SK-N-MC (cell line): ENCODE data around the gene NCKAP5.
A peak's percentile ranks its signal among the peaks of the same experiment; 100 is the strongest.

Experiments
- DNase-seq: peaks from one replicate; pipeline ENCODE4 v3.0.0-alpha.2; 2011; ENCODE audit warnings: low read depth, low spot score
- H3K27ac ChIP-seq: fragments of 200-600 bp; sonication (generic); 2 replicates; pipeline ENCODE4 v1.5.1; 2016; ENCODE audit warnings: mixed run types
- H3K36me3 ChIP-seq: fragments of 200-600 bp; sonication (generic); 2 replicates; pipeline ENCODE4 v1.6.1; 2017; ENCODE audit warnings: antibody characterized with exemption, low read length, mixed read lengths; ENCODE audit not compliant: insufficient read depth
- H3K4me3 ChIP-seq: fragments of 200-600 bp; sonication (generic); 2 replicates; pipeline ENCODE4 v1.5.1; 2016
- H3K9ac ChIP-seq: fragments of 200-600 bp; sonication (generic); 2 replicates; pipeline ENCODE4 v1.8.0; 2017; ENCODE audit warnings: mixed run types, mixed read lengths; ENCODE audit not compliant: insufficient read length
- H3K9me3 ChIP-seq: fragments of 200-600 bp; sonication (generic); 2 replicates; pipeline ENCODE4 v1.6.1; 2017; ENCODE audit warnings: low read depth, mild to moderate bottlenecking, antibody characterized with exemption, low read length, moderate library complexity, mixed read lengths
- EZH2 ChIP-seq: fragments of 200-600 bp; sonication (generic); IDR thresholded peaks from one replicate; pipeline ENCODE4 v1.6.1; 2017; ENCODE audit warnings: antibody characterized with exemption
- FOXP2 ChIP-seq: optimal IDR thresholded peaks from 2 replicates; pipeline ENCODE3; 2011; ENCODE audit warnings: mild to moderate bottlenecking, moderate library complexity; ENCODE audit not compliant: insufficient read depth; ENCODE audit errors: extremely low read length, control extremely low read depth
- POLR2AphosphoS5 ChIP-seq: IDR thresholded peaks from 2 replicates; pipeline ENCODE4 v1.6.1; 2012; ENCODE audit warnings: mild to moderate bottlenecking, low read depth, low read length, borderline replicate concordance

NCKAP5 gene

DNA sequence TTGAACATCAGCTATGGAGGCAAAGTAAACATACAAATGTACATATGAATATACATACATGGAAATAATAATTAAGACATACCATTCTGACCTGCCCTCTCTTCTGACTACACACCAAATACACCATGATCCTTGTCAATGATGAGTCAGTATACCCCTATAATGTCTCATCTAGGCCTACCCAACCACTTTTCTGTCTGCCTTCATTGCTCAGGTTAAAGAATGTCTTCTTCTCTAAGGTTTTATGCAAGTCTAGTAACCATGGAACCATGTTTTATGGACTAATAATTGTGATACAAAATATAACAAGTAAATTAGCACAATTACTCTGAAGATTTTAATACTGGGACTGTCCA, 128.7 kb downstream of the NCKAP5 start:
- TF ChIP-seq FOXP2, result no peak
- no peak for TF ChIP-seq POLR2AphosphoS5
- no peak for TF ChIP-seq EZH2
- H3K27ac ChIP-seq, result no peak overlapping the region
- DNase-seq, result no peak
- H3K9ac ChIP-seq, result no peak overlapping the region
- H3K9me3 ChIP-seq, result no peaks in the 10 kb centered on the region
- H3K4me3 ChIP-seq, result no peak overlapping the region
- H3K36me3 ChIP-seq, result no peaks in the 10 kb centered on the region

DNA sequence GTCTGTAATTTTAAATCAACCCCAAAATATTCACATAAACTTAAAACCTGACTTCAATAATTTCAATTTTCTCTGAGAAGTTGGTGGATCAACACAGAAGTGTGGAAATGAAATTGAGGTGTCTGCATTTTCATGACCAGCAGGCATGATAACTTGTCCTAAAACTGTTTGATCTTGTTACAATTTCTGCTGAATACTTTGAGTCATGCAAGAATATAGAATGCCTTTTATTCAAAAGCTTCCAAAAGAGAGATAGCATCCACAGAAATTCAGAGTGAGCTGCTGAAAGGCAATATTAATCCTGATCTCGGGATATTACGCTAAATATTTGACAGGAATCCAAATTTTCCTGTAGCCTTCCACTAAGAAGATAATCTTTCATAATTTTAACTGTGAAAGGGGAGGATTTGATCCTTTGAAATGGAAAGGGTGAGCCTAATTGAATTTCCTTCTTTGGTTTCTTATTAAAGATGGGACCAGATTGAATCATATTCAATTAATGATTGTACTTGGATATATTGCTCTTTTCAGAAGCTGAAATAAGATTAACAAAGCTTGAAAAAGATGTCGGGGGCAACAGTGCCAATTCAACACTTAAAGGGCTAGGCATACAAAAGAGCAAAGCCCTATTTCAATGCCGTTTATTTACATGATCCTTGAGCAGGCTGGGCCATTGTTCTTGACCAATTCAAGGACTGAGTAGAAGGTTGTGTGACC, 129.3 kb downstream of the NCKAP5 start:
- no peak overlapping the region for H3K4me3 ChIP-seq
- H3K36me3 ChIP-seq, result no peaks in the 10 kb centered on the region
- no peaks in the 10 kb centered on the region for H3K9me3 ChIP-seq
- TF ChIP-seq POLR2AphosphoS5 (no peak), EZH2 (no peak), FOXP2 (no peak)
- no peak for DNase-seq
- H3K27ac ChIP-seq, result no peak overlapping the region
- H3K9ac ChIP-seq, result no peak overlapping the region

DNA sequence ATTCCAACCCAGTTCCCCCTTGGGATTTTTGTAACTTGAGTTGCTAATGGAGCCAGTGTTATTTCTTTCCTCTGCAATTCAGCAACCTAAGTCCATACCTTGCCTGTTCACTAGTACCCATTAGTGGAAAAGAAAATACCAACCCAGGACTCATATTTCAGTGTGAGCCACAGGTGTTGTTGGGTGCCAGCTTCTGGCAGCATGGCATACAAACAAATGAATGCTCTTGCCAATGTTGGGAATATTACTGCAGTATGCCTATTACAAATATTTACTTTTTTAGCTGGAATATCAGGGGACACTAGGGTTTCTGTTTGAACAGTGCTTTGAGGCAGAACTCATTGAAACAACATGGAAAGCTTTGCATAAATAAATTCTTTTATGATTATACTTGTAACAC, 130.2 kb downstream of the NCKAP5 start:
- no peak overlapping the region for H3K9ac ChIP-seq
- H3K27ac ChIP-seq, result no peak overlapping the region
- no peaks in the 10 kb centered on the region for H3K36me3 ChIP-seq
- TF ChIP-seq POLR2AphosphoS5 (no peak), FOXP2 (no peak), EZH2 (no peak)
- H3K4me3 ChIP-seq, result no peak overlapping the region
- H3K9me3 ChIP-seq, result no peaks in the 10 kb centered on the region
- no peak for DNase-seq

DNA sequence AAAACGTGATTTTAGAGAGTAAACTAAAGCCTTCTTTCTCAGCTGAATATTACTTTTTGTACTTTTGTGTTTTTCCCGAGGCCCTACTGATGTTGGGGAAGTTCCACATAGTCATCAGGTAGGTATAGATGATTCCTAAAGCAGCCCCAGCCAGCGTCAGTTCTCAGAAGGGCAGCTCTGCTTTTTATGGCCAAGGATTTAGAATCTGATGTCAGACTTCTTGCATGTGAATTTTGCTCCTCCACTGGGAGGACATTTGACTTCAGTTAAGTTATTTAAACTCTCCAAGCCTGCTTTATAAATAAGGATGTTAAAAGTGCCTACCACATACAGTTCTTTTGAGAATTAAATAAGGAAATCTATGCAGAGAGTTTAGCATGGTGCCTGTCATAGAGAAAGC, 130.8 kb downstream of the NCKAP5 start:
- no peak for DNase-seq
- no peak overlapping the region for H3K9ac ChIP-seq
- no peaks in the 10 kb centered on the region for H3K36me3 ChIP-seq
- no peak for TF ChIP-seq EZH2
- no peak for TF ChIP-seq POLR2AphosphoS5
- TF ChIP-seq FOXP2, result no peak
- H3K4me3 ChIP-seq, result no peak overlapping the region
- no peaks in the 10 kb centered on the region for H3K9me3 ChIP-seq
- H3K27ac ChIP-seq, result no peak overlapping the region

DNA sequence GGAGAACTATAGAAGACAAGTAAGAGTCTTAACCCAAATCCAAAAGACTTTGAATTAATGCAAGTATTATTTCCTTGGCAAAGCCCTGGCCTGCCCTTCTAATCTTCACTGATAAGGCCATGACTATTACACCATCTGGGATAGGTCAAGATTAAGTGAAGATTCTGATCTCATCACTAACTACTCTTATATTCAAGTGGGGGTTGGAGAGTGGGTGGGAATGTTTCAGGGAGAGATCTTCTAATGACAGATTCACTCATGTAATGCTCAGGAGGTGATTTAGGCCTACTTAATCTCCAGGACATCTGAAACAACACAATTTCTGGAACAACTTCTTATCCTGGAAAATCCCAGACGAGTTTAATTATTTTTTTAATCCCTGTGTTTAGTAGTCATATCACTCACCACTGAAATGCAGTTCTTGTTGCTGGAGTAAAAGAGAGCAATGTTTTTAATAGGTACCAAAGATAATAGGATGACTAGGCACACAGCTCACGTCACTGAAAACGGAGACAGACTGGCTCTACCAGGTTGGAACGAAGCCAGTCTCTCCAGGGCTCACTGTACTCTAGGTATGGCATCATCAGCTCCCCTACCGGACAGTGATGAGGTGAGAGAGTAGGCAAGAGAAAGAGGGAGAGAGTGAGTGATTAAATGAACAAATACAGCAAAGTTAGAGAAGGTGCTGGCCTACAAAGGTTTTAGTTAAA, 133.1 kb downstream of the NCKAP5 start:
- Histone ChIP-seq H3K9me3 (no peaks in the 10 kb centered on the region), H3K9ac (no peak overlapping the region), H3K36me3 (no peaks in the 10 kb centered on the region), H3K4me3 (no peak overlapping the region), H3K27ac (0 out of 2 replicates have a peak overlapping the region, but pooled peaks have one; percentile 3)
- no peak for DNase-seq
- TF ChIP-seq POLR2AphosphoS5 (no peak), EZH2 (no peak), FOXP2 (no peak)

DNA sequence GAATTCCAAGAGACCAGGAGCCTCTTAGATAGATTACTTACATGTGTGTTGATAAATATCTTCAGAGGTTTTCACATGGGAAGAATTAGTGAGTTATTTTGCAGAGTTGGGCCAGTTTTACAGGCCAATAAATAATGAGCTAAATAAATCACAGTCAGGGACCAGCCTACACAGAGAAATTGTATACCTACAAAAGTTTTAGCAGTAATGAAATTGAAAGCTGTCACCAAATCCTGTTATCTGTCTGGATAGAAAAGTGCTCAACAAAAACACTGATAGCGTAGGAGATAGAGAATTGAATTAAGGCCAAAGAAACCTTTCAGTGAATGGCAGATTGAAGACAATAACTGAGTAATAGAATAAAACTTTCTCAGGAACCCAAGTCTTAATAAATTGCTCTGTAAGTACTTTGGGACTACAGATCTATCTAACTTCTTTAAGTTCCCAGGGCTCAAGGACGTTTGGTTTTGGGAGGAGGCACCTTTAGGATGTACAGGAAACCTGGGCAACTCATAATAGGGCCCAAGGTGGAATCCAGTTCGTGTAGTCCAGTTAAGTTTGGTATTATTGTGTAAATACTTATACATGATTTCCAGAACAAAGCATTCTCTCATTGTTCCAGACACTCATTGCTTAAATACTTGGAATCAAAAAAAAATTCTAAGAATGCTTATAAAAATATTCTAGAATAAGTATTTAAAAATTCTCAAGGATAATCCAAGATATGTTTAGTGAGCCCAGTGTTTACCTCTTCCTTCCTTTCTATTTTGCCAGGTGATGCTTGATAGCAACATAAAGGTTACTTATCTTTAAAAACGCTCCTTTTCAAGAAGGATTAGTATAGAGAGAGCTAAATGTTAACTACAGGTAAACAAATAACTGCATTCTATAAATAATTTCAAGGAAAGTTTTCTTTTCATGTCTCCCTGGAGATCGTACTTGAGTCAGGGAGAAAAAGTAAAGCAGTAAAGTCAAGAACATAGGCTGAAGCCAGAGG, 134.5 kb downstream of the NCKAP5 start:
- Histone ChIP-seq H3K36me3 (no peaks in the 10 kb centered on the region), H3K9me3 (no peaks in the 10 kb centered on the region), H3K4me3 (no peak overlapping the region), H3K9ac (no peak overlapping the region), H3K27ac (no peak overlapping the region)
- no peak for DNase-seq
- TF ChIP-seq EZH2, result no peak
- TF ChIP-seq POLR2AphosphoS5, result no peak
- no peak for TF ChIP-seq FOXP2

DNA sequence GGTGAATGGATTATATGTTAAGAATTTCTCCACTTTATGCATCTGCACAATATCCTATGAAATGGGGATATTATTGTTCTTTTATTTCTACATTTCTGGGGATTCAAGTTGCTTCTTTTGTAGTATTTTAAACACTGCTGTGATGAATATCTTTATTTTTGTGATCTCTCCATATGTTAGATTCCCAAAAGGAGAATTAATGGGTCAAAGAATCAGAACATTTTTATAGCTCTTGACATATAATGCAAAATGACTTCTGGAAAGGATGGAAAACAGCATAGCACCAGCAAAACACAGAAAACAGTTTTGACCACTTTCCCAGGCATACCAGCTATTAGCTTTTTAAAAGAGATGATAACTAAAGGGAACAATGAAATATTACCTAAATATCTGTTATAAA, 135.5 kb downstream of the NCKAP5 start:
- Histone ChIP-seq H3K9me3 (no peaks in the 10 kb centered on the region), H3K9ac (no peak overlapping the region), H3K4me3 (no peak overlapping the region), H3K27ac (no peak overlapping the region), H3K36me3 (no peaks in the 10 kb centered on the region)
- no peak for DNase-seq
- no peak for TF ChIP-seq POLR2AphosphoS5
- TF ChIP-seq EZH2, result no peak
- no peak for TF ChIP-seq FOXP2

DNA sequence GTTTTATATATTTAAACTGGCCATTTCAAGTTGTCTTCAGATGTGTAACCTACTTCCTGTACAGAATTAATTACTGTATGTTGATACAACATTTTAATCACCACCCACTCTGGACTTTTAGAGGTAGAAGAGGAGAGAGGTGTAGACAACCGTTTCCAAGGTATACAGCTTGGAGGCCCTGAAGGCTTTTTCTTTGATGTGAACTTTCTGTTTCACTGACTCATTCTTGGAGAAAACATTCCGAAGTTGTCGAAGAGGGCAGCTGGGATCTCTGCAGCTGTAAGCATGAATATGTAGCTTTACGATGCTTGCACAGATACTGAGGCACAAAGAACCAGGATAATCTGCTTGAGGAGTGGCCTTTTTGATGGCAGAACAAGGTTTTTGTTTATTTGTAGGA, 137.0 kb downstream of the NCKAP5 start:
- no peak for DNase-seq
- H3K27ac ChIP-seq, result no peak overlapping the region
- TF ChIP-seq POLR2AphosphoS5 (no peak), EZH2 (no peak), FOXP2 (no peak)
- no peak overlapping the region for H3K9ac ChIP-seq
- H3K36me3 ChIP-seq, result no peaks in the 10 kb centered on the region
- H3K4me3 ChIP-seq, result no peak overlapping the region
- no peaks in the 10 kb centered on the region for H3K9me3 ChIP-seq
